Gastroesophageal sphincter (tissue), 2 donors: ENCODE measurements around the gene BCL6.

Source experiments
- EP300 ChIP-seq: sonication (generic); formaldehyde crosslinking; IDR thresholded peaks from one replicate; pipeline ENCODE4 v1.6.1; 2017; ENCODE audit warnings: antibody characterized with exemption, mild to moderate bottlenecking
- POLR2AphosphoS5 ChIP-seq: sonication (generic); formaldehyde crosslinking; IDR thresholded peaks from one replicate; pipeline ENCODE4 v1.6.1; 2017; ENCODE audit warnings: antibody characterized with exemption

DNA sequence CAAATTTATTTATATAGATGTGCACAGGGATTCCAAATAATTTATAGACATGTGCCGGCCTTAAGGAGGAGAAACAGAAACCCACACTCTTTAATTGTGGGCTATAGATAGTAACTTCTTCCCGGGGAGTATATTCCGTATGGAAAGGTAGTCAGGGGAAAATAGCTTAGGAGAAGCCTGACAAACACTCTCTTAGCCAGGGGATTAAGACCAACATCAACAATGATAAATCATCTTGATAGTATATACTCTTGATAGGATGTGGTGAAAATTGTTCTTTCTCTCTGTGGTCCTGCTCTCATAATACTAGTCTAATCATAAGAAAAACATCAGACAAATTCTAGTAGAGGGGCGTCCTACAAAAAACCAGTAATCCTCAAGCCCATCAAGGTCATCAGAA, 8.2 kb upstream of the BCL6 start:
- TF ChIP-seq EP300: no peak
- no peak for TF ChIP-seq POLR2AphosphoS5
